Neural progenitor cell (in vitro differentiated cells): ENCODE results near the gene MAT2B. TPM values are rescaled to one million over a fixed set of nuclear protein-coding genes. Genes with fewer than 3 reads are reported as not detected.

Experiments used
- DNase-seq: peaks from one replicate; pipeline ENCODE4 v3.0.0-alpha.2; 2016; ENCODE audit warnings: low spot score
- H2AFZ ChIP-seq: fragments of 200-600 bp; sonication (generic); replicated peaks from 2 replicates; pipeline ENCODE4 v1.6.1; 2016; ENCODE audit warnings: antibody characterized with exemption
- H3F3A ChIP-seq: fragments of 200-600 bp; sonication (generic); 2 replicates; pipeline ENCODE4 v1.6.1; 2016; ENCODE audit warnings: antibody characterized with exemption, low read depth
- H3K27ac ChIP-seq: fragments of 200-600 bp; sonication (generic); 2 replicates; pipeline ENCODE4 v1.5.1; 2016; ENCODE audit warnings: mild to moderate bottlenecking
- H3K27me3 ChIP-seq: fragments of 200-600 bp; sonication (generic); 2 replicates; pipeline ENCODE4 v1.6.1; 2016; ENCODE audit warnings: mild to moderate bottlenecking, moderate library complexity
- H3K36me3 ChIP-seq: fragments of 200-600 bp; sonication (generic); 2 replicates; pipeline ENCODE4 v1.5.1; 2016
- H3K4me1 ChIP-seq: fragments of 200-600 bp; sonication (generic); 2 replicates; pipeline ENCODE4 v1.6.1; 2016; ENCODE audit warnings: mixed run types
- H3K4me2 ChIP-seq: fragments of 200-600 bp; sonication (generic); 2 replicates; pipeline ENCODE4 v1.6.1; 2016
- H3K4me3 ChIP-seq: fragments of 200-600 bp; sonication (generic); 2 replicates; pipeline ENCODE4 v1.5.1; 2016
- H3K79me2 ChIP-seq: fragments of 200-600 bp; sonication (generic); 2 replicates; pipeline ENCODE4 v1.6.1; 2016; ENCODE audit warnings: low read depth
- H3K9ac ChIP-seq: fragments of 200-600 bp; sonication (generic); 2 replicates; pipeline ENCODE4 v1.6.1; 2016
- H3K9me3 ChIP-seq: fragments of 200-600 bp; sonication (generic); 2 replicates; pipeline ENCODE4 v1.5.1; 2016; ENCODE audit warnings: low read depth
- H4K20me1 ChIP-seq: fragments of 200-600 bp; sonication (generic); 2 replicates; pipeline ENCODE4 v1.6.1; 2016; ENCODE audit warnings: low read depth
- H3K27ac Mint-ChIP-seq: 3 replicates; pipeline ENCODE4 v1.8.0; 2021; ENCODE audit warnings: mixed read lengths
- H3K27me3 Mint-ChIP-seq: 2 replicates; pipeline ENCODE4 v1.8.0; 2022; ENCODE audit warnings: low read depth, mild to moderate bottlenecking, inconsistent platforms, moderate library complexity, mixed read lengths; ENCODE audit not compliant: insufficient read depth
- H3K36me3 Mint-ChIP-seq: 3 replicates; pipeline ENCODE4 v1.8.0; 2021; ENCODE audit warnings: mixed read lengths
- H3K4me1 Mint-ChIP-seq: 3 replicates; pipeline ENCODE4 v1.8.0; 2021; ENCODE audit warnings: mixed read lengths
- H3K4me3 Mint-ChIP-seq: 3 replicates; pipeline ENCODE4 v1.8.0; 2021; ENCODE audit warnings: mild to moderate bottlenecking, moderate library complexity, mixed read lengths
- H3K9me3 Mint-ChIP-seq: 3 replicates; pipeline ENCODE4 v1.8.0; 2020; ENCODE audit warnings: mixed read lengths
- EZH2 ChIP-seq: fragments of 200-600 bp; sonication (generic); IDR thresholded peaks from 2 replicates; pipeline ENCODE4 v1.6.1; 2017; ENCODE audit warnings: antibody characterized with exemption, mild to moderate bottlenecking, moderate library complexity
- EZH2phosphoT487 ChIP-seq: fragments of 200-600 bp; sonication (generic); IDR thresholded peaks from 2 replicates; pipeline ENCODE4 v1.6.1; 2017; ENCODE audit warnings: antibody characterized with exemption
- total RNA-seq: library from RNA; depleted of rRNA; stranded (reverse); fragments of >200 nt; gene quantifications from 2 replicates; pipeline ENCODE4 v1.2.3, GENCODE V29; 2015; ENCODE audit warnings: low replicate concordance
- TF ChIP-seq, protein P1 (sequence below): fragments of 200-600 bp; sonication (generic); IDR thresholded peaks from 2 replicates; pipeline ENCODE4 v1.5.1; 2017; ENCODE audit warnings: antibody characterized with exemption, mild to moderate bottlenecking

The MAT2B gene
- total RNA-seq, 1 donor from 2014 or later: 69.0 TPM

DNA sequence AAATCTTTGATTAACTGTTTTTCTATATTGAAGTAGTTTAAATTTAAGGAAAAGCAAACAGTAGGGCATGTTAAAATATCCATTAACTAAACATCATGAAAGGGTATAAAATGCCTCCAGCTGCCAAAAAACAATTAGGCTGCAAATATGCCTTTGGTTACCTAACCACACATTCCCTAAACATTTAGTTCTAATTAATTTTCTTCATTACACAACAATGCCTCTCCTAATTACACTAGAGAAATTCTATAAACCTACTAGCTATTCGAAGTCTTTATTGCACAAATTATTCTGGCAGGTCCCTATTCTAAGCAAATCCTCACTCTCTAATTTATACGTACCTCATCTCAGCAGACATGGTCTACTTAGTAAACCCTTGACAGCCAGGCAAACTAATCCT, 37.4 kb downstream of the MAT2B start:
- H3K36me3 Mint-ChIP-seq: no peaks in the 10 kb centered on the region
- H3K4me2 ChIP-seq: no peak overlapping the region
- H3K9me3 ChIP-seq: no peaks in the 10 kb centered on the region
- H3K36me3 ChIP-seq: no peaks in the 10 kb centered on the region
- no peak for DNase-seq
- peaks cover 6% of the 10 kb centered on the region for H3K27me3 Mint-ChIP-seq
- H3K9ac ChIP-seq: no peak overlapping the region
- no peaks in the 10 kb centered on the region for H3K27me3 ChIP-seq
- H3K4me1 ChIP-seq: no peaks in the 10 kb centered on the region
- no peaks in the 10 kb centered on the region for H3F3A ChIP-seq
- H2AFZ ChIP-seq: no peak overlapping the region
- H3K4me1 Mint-ChIP-seq: no peaks in the 10 kb centered on the region
- no peak overlapping the region for H3K27ac Mint-ChIP-seq
- no peaks in the 10 kb centered on the region for H3K79me2 ChIP-seq
- H3K4me3 ChIP-seq: no peak overlapping the region
- H4K20me1 ChIP-seq: no peaks in the 10 kb centered on the region
- no peak overlapping the region for H3K4me3 Mint-ChIP-seq
- H3K27ac ChIP-seq: no peak overlapping the region
- no peaks in the 10 kb centered on the region for H3K9me3 Mint-ChIP-seq
- no peak for TF ChIP-seq EZH2phosphoT487
- TF ChIP-seq, protein P1, sequence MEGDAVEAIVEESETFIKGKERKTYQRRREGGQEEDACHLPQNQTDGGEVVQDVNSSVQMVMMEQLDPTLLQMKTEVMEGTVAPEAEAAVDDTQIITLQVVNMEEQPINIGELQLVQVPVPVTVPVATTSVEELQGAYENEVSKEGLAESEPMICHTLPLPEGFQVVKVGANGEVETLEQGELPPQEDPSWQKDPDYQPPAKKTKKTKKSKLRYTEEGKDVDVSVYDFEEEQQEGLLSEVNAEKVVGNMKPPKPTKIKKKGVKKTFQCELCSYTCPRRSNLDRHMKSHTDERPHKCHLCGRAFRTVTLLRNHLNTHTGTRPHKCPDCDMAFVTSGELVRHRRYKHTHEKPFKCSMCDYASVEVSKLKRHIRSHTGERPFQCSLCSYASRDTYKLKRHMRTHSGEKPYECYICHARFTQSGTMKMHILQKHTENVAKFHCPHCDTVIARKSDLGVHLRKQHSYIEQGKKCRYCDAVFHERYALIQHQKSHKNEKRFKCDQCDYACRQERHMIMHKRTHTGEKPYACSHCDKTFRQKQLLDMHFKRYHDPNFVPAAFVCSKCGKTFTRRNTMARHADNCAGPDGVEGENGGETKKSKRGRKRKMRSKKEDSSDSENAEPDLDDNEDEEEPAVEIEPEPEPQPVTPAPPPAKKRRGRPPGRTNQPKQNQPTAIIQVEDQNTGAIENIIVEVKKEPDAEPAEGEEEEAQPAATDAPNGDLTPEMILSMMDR: no peak
- no peak for TF ChIP-seq EZH2

DNA sequence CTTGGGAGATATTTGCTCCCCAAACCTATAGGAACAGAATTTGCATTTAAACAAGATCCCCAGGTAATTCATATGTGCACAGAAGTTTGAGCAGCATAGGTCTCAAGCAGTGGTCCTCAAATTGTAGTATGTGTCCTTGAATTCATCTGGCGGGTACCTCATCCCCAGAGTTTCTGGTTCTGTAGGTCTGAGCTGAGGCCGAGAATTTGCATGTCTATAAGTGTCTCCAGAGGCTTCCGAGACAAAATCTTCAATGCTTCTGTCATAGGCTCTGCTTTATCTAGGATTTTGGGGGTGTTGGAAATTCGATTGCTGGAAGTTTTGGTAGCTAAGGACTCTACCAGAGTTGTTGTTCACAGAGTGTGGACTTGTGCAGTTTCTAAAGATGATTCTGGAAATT, 38.6 kb downstream of the MAT2B start:
- Mint-ChIP-seq H3K27ac (no peak overlapping the region), H3K27me3 (peaks cover 6% of the 10 kb centered on the region), H3K4me3 (no peak overlapping the region), H3K9me3 (no peaks in the 10 kb centered on the region), H3K4me1 (no peaks in the 10 kb centered on the region), H3K36me3 (no peaks in the 10 kb centered on the region)
- DNase-seq: no peak
- Histone ChIP-seq H3K9me3 (no peaks in the 10 kb centered on the region), H3K4me1 (no peaks in the 10 kb centered on the region), H3K9ac (no peak overlapping the region), H3K27ac (no peak overlapping the region), H3K4me3 (no peak overlapping the region), H2AFZ (peak overlapping the region; percentile 26), H4K20me1 (no peaks in the 10 kb centered on the region), H3K4me2 (no peak overlapping the region), H3K36me3 (no peaks in the 10 kb centered on the region), H3K27me3 (no peaks in the 10 kb centered on the region), H3K79me2 (no peaks in the 10 kb centered on the region), H3F3A (no peaks in the 10 kb centered on the region)
- TF ChIP-seq EZH2: no peak
- no peak for TF ChIP-seq EZH2phosphoT487
- TF ChIP-seq, protein P1: no peak

DNA sequence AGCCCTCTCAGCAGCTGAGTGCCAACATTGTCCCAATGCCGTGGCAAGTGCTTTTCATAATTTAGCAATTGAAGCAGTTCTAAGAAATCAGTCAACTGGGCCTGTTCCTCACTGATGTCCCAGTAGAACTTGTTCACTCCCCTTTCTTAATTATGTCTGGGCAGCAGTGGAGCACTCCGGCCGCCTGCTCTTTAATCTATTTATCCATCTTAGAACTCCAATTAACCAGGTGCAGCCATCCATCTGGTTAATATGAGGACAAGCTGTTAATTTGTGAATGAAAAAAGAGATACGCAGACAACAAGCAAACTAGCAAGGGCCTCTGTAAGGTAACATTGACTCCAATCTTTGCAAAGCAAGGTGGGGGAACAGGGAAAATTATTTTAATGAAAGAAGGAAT, 39.4 kb downstream of the MAT2B start:
- H3K9me3 ChIP-seq: no peaks in the 10 kb centered on the region
- no peaks in the 10 kb centered on the region for H3K27me3 ChIP-seq
- no peaks in the 10 kb centered on the region for H3F3A ChIP-seq
- no peaks in the 10 kb centered on the region for H3K79me2 ChIP-seq
- H4K20me1 ChIP-seq: no peaks in the 10 kb centered on the region
- H3K4me1 ChIP-seq: no peaks in the 10 kb centered on the region
- no peaks in the 10 kb centered on the region for H3K36me3 ChIP-seq
- H3K27me3 Mint-ChIP-seq: peaks cover 4% of the 10 kb centered on the region
- no peak for DNase-seq
- H3K4me3 ChIP-seq: no peak overlapping the region
- no peak overlapping the region for H2AFZ ChIP-seq
- no peaks in the 10 kb centered on the region for H3K36me3 Mint-ChIP-seq
- no peak overlapping the region for H3K4me3 Mint-ChIP-seq
- no peak overlapping the region for H3K9ac ChIP-seq
- TF ChIP-seq EZH2 (no peak), EZH2phosphoT487 (no peak)
- TF ChIP-seq, protein P1: no peak
- H3K4me1 Mint-ChIP-seq: no peaks in the 10 kb centered on the region
- H3K27ac ChIP-seq: no peak overlapping the region
- no peak overlapping the region for H3K27ac Mint-ChIP-seq
- H3K9me3 Mint-ChIP-seq: no peaks in the 10 kb centered on the region
- H3K4me2 ChIP-seq: no peak overlapping the region

DNA sequence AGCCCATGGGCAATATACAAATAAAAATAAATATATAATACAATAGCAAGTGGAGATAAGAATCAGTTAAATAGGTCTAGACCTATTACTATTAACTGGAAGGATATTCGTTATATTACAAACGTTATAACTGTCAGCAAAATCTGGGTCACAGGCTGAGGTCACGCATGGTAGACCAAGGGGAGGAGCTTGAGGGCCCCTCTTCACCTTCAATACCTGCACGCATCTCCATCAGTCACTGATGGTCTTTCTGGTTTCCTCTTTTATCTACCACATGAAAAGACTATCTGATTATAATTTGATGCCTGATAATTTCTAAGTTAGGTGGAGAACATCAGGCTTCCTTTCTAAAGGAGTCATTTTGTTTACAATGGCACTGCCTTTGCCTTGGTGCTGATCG, 43.2 kb downstream of the MAT2B start:
- Histone ChIP-seq H4K20me1 (no peaks in the 10 kb centered on the region), H3K4me3 (no peak overlapping the region), H3K4me2 (no peak overlapping the region), H3K27me3 (no peaks in the 10 kb centered on the region), H3F3A (no peaks in the 10 kb centered on the region), H3K9me3 (no peaks in the 10 kb centered on the region), H3K4me1 (no peaks in the 10 kb centered on the region), H3K36me3 (no peaks in the 10 kb centered on the region), H3K27ac (no peak overlapping the region), H3K9ac (no peak overlapping the region), H2AFZ (no peak overlapping the region), H3K79me2 (no peaks in the 10 kb centered on the region)
- H3K4me1 Mint-ChIP-seq: no peaks in the 10 kb centered on the region
- H3K27me3 Mint-ChIP-seq: peaks cover 4% of the 10 kb centered on the region
- H3K36me3 Mint-ChIP-seq: no peaks in the 10 kb centered on the region
- H3K27ac Mint-ChIP-seq: no peak overlapping the region
- no peak overlapping the region for H3K4me3 Mint-ChIP-seq
- no peak for DNase-seq
- TF ChIP-seq, protein P1: no peak
- no peak for TF ChIP-seq EZH2phosphoT487
- no peak for TF ChIP-seq EZH2
- no peaks in the 10 kb centered on the region for H3K9me3 Mint-ChIP-seq
